22Rv1 (cell line): ENCODE data around the gene PEX19.

Experiments
- H3K27ac ChIP-seq: fragments of 450-650 bp; 2 replicates; pipeline ENCODE4 v1.5.1; 2017
- ZFX ChIP-seq: fragments of 450-650 bp; IDR thresholded peaks from 2 replicates; pipeline ENCODE4 v1.6.1; 2017; ENCODE audit warnings: antibody characterized with exemption, borderline replicate concordance
- TF ChIP-seq, protein P1 (sequence below): fragments of 450-650 bp; IDR thresholded peaks from 2 replicates; pipeline ENCODE4 v1.5.1; 2017; ENCODE audit warnings: mild to moderate bottlenecking

PEX19 gene

DNA sequence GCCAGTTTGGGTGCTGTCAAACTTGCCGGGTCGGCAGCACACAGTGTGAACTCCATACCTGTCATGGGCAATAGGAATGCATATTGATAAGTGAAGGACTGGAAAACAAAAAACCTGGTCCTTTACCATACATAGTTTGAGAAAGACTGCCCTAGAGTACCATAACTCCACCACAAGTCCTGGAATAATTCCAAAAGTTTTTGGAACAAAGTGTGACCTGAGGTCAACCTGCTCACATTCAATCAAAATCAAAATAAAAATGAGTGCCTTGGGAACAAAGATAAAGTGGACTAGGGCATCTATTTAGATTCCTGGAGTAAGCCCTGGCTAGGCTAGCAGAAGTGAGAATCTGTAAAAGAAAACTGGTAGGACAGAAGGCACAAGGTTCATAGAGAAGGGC is 7.6 kb downstream of the PEX19 start:
- no peak overlapping the region for H3K27ac ChIP-seq
- no peak for TF ChIP-seq ZFX
- TF ChIP-seq, protein P1, sequence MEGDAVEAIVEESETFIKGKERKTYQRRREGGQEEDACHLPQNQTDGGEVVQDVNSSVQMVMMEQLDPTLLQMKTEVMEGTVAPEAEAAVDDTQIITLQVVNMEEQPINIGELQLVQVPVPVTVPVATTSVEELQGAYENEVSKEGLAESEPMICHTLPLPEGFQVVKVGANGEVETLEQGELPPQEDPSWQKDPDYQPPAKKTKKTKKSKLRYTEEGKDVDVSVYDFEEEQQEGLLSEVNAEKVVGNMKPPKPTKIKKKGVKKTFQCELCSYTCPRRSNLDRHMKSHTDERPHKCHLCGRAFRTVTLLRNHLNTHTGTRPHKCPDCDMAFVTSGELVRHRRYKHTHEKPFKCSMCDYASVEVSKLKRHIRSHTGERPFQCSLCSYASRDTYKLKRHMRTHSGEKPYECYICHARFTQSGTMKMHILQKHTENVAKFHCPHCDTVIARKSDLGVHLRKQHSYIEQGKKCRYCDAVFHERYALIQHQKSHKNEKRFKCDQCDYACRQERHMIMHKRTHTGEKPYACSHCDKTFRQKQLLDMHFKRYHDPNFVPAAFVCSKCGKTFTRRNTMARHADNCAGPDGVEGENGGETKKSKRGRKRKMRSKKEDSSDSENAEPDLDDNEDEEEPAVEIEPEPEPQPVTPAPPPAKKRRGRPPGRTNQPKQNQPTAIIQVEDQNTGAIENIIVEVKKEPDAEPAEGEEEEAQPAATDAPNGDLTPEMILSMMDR: no peak

DNA sequence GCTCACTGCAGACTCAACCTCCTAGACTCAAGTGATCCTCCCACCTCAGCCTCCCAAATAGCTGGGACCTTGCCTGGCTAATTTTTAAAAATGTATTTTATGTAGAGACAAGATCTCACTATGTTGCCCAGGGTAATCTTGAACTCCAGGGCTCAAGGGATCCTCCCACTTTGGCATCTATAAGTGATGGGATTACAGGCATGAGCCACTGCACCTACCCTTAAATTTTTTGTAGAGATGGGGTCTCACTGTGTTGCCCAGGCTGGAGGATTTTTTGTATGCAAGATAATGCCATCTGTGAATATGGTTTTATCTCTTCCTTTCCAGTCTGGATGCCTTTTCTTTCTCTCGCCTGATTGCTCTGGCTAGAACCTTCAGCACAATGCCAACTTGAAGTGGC is 13.9 kb downstream of the PEX19 start:
- H3K27ac ChIP-seq: no peak overlapping the region
- TF ChIP-seq ZFX: no peak
- TF ChIP-seq, protein P1: no peak

- TF ChIP-seq, protein P1: no peak
- H3K27ac ChIP-seq: no peak overlapping the region
Observed at GRCh38 chr1:160267284-160267991, 17.5 kb downstream of the PEX19 start.

DNA sequence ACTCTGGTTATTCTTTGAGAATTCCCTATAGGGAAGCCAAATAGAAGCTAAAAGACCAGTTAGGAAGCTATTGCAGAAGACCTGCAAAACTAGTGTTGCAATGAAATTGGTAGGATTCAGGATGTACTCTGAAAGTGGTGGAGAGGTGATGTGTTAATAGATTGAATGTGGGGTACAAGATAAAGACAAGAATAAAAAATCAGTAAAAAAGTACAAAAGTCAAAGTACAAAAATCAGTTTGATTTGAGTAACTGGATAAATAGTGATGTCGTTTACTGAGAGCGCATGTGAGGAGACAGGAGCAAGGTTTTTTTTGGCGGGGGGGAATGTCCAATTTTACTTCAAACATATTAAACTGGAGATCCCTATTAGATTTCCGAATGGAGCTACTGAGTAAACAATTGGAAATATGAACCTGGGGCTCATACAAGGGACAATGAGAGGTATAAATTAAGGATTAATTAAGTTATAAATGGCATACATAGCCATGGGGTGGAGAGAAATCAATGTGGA is 20.1 kb downstream of the PEX19 start:
- TF ChIP-seq, protein P1: no peak
- TF ChIP-seq ZFX: no peak
- H3K27ac ChIP-seq: no peak overlapping the region

DNA sequence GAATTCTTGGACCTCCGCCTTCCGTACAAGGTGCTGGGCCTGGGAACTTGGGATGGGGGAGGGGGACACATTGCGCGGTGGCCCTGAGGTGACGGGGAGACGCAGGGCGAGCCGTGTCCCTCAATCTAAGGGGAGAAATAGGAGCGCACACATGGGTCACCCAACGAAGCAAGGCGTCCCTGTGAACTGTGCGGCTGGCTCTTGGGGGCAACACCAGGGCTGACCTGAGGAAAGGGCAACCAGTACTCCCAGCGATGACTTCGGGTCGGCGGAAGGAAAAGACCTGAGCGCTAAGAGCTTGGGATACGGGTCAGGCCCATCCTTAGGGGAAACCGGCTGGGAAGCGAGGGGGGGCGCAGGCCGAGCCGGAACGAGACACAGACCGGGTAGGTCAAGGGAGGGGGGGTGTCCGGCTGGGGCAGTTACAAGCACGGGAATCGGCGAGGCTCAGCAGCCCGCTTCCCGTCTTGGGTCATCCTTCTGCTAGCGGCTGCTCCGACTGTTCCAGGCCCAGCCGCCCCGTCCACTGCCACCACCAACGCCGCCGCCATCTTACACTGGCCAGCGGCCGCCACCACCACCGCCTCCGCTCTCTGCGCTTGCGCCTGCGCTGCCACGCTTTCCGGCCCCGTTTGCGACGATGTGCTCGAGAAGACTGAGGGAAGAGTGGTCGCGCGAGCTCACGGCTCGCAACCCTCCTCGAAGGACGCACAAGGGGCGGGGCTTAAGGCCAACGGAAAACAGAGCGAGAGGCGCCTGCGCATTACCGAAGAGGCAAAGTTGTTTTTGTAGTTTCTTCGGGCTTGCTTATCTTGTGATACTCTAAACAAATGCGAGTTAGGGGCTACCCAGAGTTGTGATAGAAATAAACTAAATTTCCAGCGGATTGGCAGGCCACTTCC is 22.8 kb downstream of the PEX19 start, which contains the start of gene DCAF8:
Gene DCAF8 (minus strand): TSS at position 657 of the 902 bp plus-strand sequence. CDS start 18,541 bp downstream, outside the sequence.
- H3K27ac ChIP-seq: peak within 1 kb of the TSS; percentile 87
- TF ChIP-seq, protein P1: no peak
- no peak for TF ChIP-seq ZFX

DNA sequence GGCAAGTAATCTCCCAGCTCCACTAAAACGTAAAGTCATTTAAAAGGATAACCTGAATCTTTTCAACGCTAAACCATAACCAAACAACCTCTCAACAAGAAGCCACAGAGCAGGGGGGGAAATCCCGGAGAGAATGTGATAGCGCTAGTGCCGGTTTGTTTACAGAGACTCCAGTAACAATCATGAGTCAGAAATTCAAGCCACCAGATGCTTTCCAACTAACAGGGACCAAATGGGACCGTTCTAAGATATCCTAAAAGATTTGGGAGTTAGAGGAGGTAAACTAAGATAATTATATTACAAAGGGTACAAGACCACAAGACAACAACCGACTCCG is 23.4 kb downstream of the PEX19 start:
- TF ChIP-seq ZFX: no peak
- TF ChIP-seq, protein P1: no peak
- H3K27ac ChIP-seq: peak overlapping the region; percentile 87
